GM23248 (cell line): ENCODE measurements around the gene HBQ1. TPM values are rescaled to one million over a fixed set of nuclear protein-coding genes. Genes with fewer than 3 reads are reported as not detected.

ENCODE experiments used
- DNase-seq: peaks from one replicate; pipeline ENCODE4 v3.0.0-alpha.2; 2015
- H2AFZ ChIP-seq: fragments of 200-600 bp; sonication (generic); 2 replicates; pipeline ENCODE4 v1.6.1; 2016; ENCODE audit warnings: antibody characterized with exemption
- H3F3A ChIP-seq: fragments of 200-600 bp; sonication (generic); 2 replicates; pipeline ENCODE4 v1.6.1; 2016; ENCODE audit warnings: mild to moderate bottlenecking, antibody characterized with exemption, mixed run types; ENCODE audit not compliant: insufficient read depth
- H3K27ac ChIP-seq: fragments of 200-600 bp; sonication (generic); 2 replicates; pipeline ENCODE4 v1.5.1; 2016; ENCODE audit warnings: mild to moderate bottlenecking
- H3K27me3 ChIP-seq: fragments of 200-600 bp; sonication (generic); replicated peaks from 2 replicates; pipeline ENCODE4 v1.6.1; 2016; ENCODE audit warnings: mild to moderate bottlenecking; ENCODE audit not compliant: insufficient read depth
- H3K36me3 ChIP-seq: fragments of 200-600 bp; sonication (generic); 2 replicates; pipeline ENCODE4 v1.6.1; 2016; ENCODE audit warnings: low read depth, mild to moderate bottlenecking
- H3K4me1 ChIP-seq: fragments of 200-600 bp; sonication (generic); 2 replicates; pipeline ENCODE4 v1.6.1; 2016; ENCODE audit warnings: mild to moderate bottlenecking; ENCODE audit not compliant: insufficient read depth
- H3K4me2 ChIP-seq: fragments of 200-600 bp; sonication (generic); one replicate; pipeline ENCODE4 v1.6.1; 2016; ENCODE audit warnings: mild to moderate bottlenecking; ENCODE audit not compliant: unreplicated experiment
- H3K4me3 ChIP-seq: fragments of 200-600 bp; sonication (generic); 2 replicates; pipeline ENCODE4 v1.5.1; 2016; ENCODE audit warnings: mild to moderate bottlenecking
- H3K79me2 ChIP-seq: fragments of 200-600 bp; sonication (generic); 2 replicates; pipeline ENCODE4 v1.6.1; 2016; ENCODE audit warnings: mild to moderate bottlenecking; ENCODE audit not compliant: insufficient read depth
- H3K9ac ChIP-seq: fragments of 200-600 bp; sonication (generic); 2 replicates; pipeline ENCODE4 v1.6.1; 2016; ENCODE audit warnings: mild to moderate bottlenecking
- H3K9me2 ChIP-seq: fragments of 200-600 bp; sonication (generic); 2 replicates; pipeline ENCODE4 v1.6.1; 2016; ENCODE audit warnings: mixed run types, mild to moderate bottlenecking, moderate library complexity; ENCODE audit not compliant: insufficient read depth
- H3K9me3 ChIP-seq: fragments of 200-600 bp; sonication (generic); one replicate; pipeline ENCODE4 v1.6.1; 2017; ENCODE audit warnings: low read depth
- H4K20me1 ChIP-seq: fragments of 200-600 bp; sonication (generic); 2 replicates; pipeline ENCODE4 v1.6.0; 2016; ENCODE audit not compliant: insufficient read depth
- EZH2 ChIP-seq: fragments of 200-600 bp; sonication (generic); IDR thresholded peaks from 2 replicates; pipeline ENCODE4 v1.6.1; 2018; ENCODE audit warnings: antibody characterized with exemption, mild to moderate bottlenecking; ENCODE audit not compliant: insufficient read depth, poor library complexity, severe bottlenecking
- EZH2phosphoT487 ChIP-seq: fragments of 200-600 bp; sonication (generic); IDR thresholded peaks from 2 replicates; pipeline ENCODE4 v1.6.1; 2018; ENCODE audit warnings: antibody characterized with exemption, moderate library complexity, mild to moderate bottlenecking, low read depth; ENCODE audit not compliant: insufficient read depth
- WGBS, 2 experiments: methylation state at CpG; one replicate each; pipeline ENCODE4 v1.1.6; 2015 to 2017; ENCODE audit warnings: low lambda C conversion rate in 2 of 2, low coverage in 1 of 2; ENCODE audit errors: missing lambda C conversion rate in 2 of 2; 5-methylcytosine and 5-hydroxymethylcytosine counted together
- in situ Hi-C: fragments of 300-500 bp; cut with MboI; formaldehyde crosslinking; loops from 2 replicates; pipeline ENCODE4 v1.15.0; 2020
- polyA plus RNA-seq: library from polyadenylated mRNA; unstranded; fragments of >200 nt; fragmentation: Nextera tagmentation; extraction: Ambion mirVana; gene quantifications from 2 replicates; pipeline ENCODE4 v1.2.1, GENCODE V29; 2016
- total RNA-seq: library from RNA; depleted of rRNA; stranded (reverse); fragments of >200 nt; shearing (Covaris generic); gene quantifications from 2 replicates; pipeline ENCODE4 v1.2.3, GENCODE V29; 2014

Gene HBQ1
- total and polyA plus RNA-seq, 2 experiments from 2014 or later = not detected

- Histone ChIP-seq H4K20me1 (no peaks in the 10 kb centered on the region), H3K9me2 (no peaks in the 10 kb centered on the region), H3F3A (no peaks in the 10 kb centered on the region), H3K27ac (no peak overlapping the region), H3K4me3 (no peak overlapping the region), H3K27me3 (peaks cover 44% of the 10 kb centered on the region), H3K79me2 (no peaks in the 10 kb centered on the region), H3K4me1 (no peaks in the 10 kb centered on the region), H3K9ac (no peak overlapping the region), H3K4me2 (no peak overlapping the region), H2AFZ (no peak overlapping the region), H3K36me3 (no peaks in the 10 kb centered on the region), H3K9me3 (no peaks in the 10 kb centered on the region)
- WGBS, 2 experiments = 1% methylated on average over 11 to 13 of the region's 13 CpGs
- in situ Hi-C loops = no loop called here
- DNase-seq = peak; percentile 40
- TF ChIP-seq EZH2phosphoT487 (no peak), EZH2 (no peak)
These were observed 2.9 kb upstream of the HBQ1 start for GRCh38 chr16:177394-177822.

- H3K4me1 ChIP-seq = no peaks in the 10 kb centered on the region
- in situ Hi-C loops = no loop called here
- TF ChIP-seq EZH2 (no peak), EZH2phosphoT487 (no peak)
- no peak for DNase-seq
- no peaks in the 10 kb centered on the region for H3K9me3 ChIP-seq
- H3K27ac ChIP-seq = no peak overlapping the region
- WGBS, 2 experiments = 82 to 84% methylated on average over 11 of the region's 11 CpGs
- no peak overlapping the region for H3K9ac ChIP-seq
- no peaks in the 10 kb centered on the region for H4K20me1 ChIP-seq
- no peak overlapping the region for H2AFZ ChIP-seq
- no peaks in the 10 kb centered on the region for H3K79me2 ChIP-seq
- H3F3A ChIP-seq = no peaks in the 10 kb centered on the region
- no peak overlapping the region for H3K4me2 ChIP-seq
- H3K36me3 ChIP-seq = no peaks in the 10 kb centered on the region
- no peaks in the 10 kb centered on the region for H3K9me2 ChIP-seq
- no peak overlapping the region for H3K4me3 ChIP-seq
- peaks cover 44% of the 10 kb centered on the region for H3K27me3 ChIP-seq
These were observed 2.1 kb upstream of the HBQ1 start for GRCh38 chr16:177981-178667.

GRCh38 chr16:178668-179015 is 1.6 kb upstream of the HBQ1 start:
- no peaks in the 10 kb centered on the region for H4K20me1 ChIP-seq
- no peak overlapping the region for H3K4me2 ChIP-seq
- no peaks in the 10 kb centered on the region for H3K4me1 ChIP-seq
- WGBS, 2 experiments = 85 to 86% methylated on average over 11 of the region's 11 CpGs
- no peak overlapping the region for H3K4me3 ChIP-seq
- H3K9me2 ChIP-seq = no peaks in the 10 kb centered on the region
- H3K27me3 ChIP-seq = peaks cover 44% of the 10 kb centered on the region
- H3K9me3 ChIP-seq = no peaks in the 10 kb centered on the region
- no peak overlapping the region for H2AFZ ChIP-seq
- no peaks in the 10 kb centered on the region for H3K79me2 ChIP-seq
- H3K36me3 ChIP-seq = no peaks in the 10 kb centered on the region
- no peaks in the 10 kb centered on the region for H3F3A ChIP-seq
- DNase-seq = no peak
- no peak overlapping the region for H3K27ac ChIP-seq
- in situ Hi-C loops = no loop called here
- TF ChIP-seq EZH2phosphoT487 = no peak
- H3K9ac ChIP-seq = no peak overlapping the region

- H4K20me1 ChIP-seq = no peaks in the 10 kb centered on the region
- no peaks in the 10 kb centered on the region for H3K9me3 ChIP-seq
- 75 to 79% methylated on average over 17 of the region's 17 CpGs for WGBS, 2 experiments
- DNase-seq = no peak
- no peak overlapping the region for H3K4me2 ChIP-seq
- no peak overlapping the region for H2AFZ ChIP-seq
- H3K27ac ChIP-seq = no peak overlapping the region
- no peaks in the 10 kb centered on the region for H3K9me2 ChIP-seq
- in situ Hi-C loops = loop anchor here (5.0 kb wide), 1 partner anchor 72 kb away; no protein-coding TSS in a partner anchor
- TF ChIP-seq EZH2 (no peak), EZH2phosphoT487 (no peak)
- H3F3A ChIP-seq = peaks cover 3% of the 10 kb centered on the region; the same call in 1 of the 2 replicates
- H3K27me3 ChIP-seq = peaks cover 43% of the 10 kb centered on the region
- H3K36me3 ChIP-seq = no peaks in the 10 kb centered on the region
- no peak overlapping the region for H3K4me3 ChIP-seq
- H3K79me2 ChIP-seq = no peaks in the 10 kb centered on the region
- H3K9ac ChIP-seq = no peak overlapping the region
- no peaks in the 10 kb centered on the region for H3K4me1 ChIP-seq
These were observed 807 bp upstream of the HBQ1 start for GRCh38 chr16:179211-180092.
